Nucleus accumbens (tissue), 56 donors: Measurements from ENCODE around the gene FREM1.
"Not testable (repeated sequence)": the region's sequence is repeated elsewhere in the genome, so short reads cannot be mapped to it uniquely, and the experiment has no call there.

Experiments
- DNase-seq, 56 donors: peaks; one replicate each; lab custom pipeline; 2025; lab: John Stamatoyannopoulos, UW

The FREM1 gene

GRCh38 chr9:14909961-14910805 lies at the start of gene FREM1:
Gene FREM1 (minus strand): TSS chr9:14910428. CDS start chr9:14868977, 41,451 bp downstream.
- peak in 12 of 56 donors; percentile 1 to 27 (median 6) for DNase-seq

GRCh38 chr9:14958989-14959388 lies 48.8 kb upstream of the FREM1 start:
- DNase-seq: no peak

- DNase-seq: no peak
Observed at GRCh38 chr9:14957109-14957508, 46.9 kb upstream of the FREM1 start.

GRCh38 chr9:14956208-14956607 lies 46.0 kb upstream of the FREM1 start:
- DNase-seq: no peak

- no peak for DNase-seq
Observed at GRCh38 chr9:14945351-14945750, 35.1 kb upstream of the FREM1 start.

- DNase-seq: no peak
Observed at GRCh38 chr9:14941501-14942405, 31.5 kb upstream of the FREM1 start.

- DNase-seq: no peak
Observed at GRCh38 chr9:14939378-14939777, 29.1 kb upstream of the FREM1 start.

- DNase-seq: no peak
Observed at GRCh38 chr9:14937216-14937615, 27.0 kb upstream of the FREM1 start.

GRCh38 chr9:14936491-14936890 lies 26.3 kb upstream of the FREM1 start:
- DNase-seq: no peak

GRCh38 chr9:14935964-14936363 lies 25.7 kb upstream of the FREM1 start:
- no peak for DNase-seq

- no peak for DNase-seq
Observed at GRCh38 chr9:14935106-14935751, 25.0 kb upstream of the FREM1 start.

- no peak for DNase-seq
Observed at GRCh38 chr9:14932641-14933040, 22.4 kb upstream of the FREM1 start.

GRCh38 chr9:14932231-14932630 lies 22.0 kb upstream of the FREM1 start:
- no peak for DNase-seq

- DNase-seq: no peak
Observed at GRCh38 chr9:14926941-14927624, 16.9 kb upstream of the FREM1 start.

- no peak for DNase-seq
Observed at GRCh38 chr9:14924230-14925219, 14.3 kb upstream of the FREM1 start.

- no peak for DNase-seq
Observed at GRCh38 chr9:14923701-14924100, 13.5 kb upstream of the FREM1 start.

- not testable (repeated sequence) for DNase-seq
Observed at GRCh38 chr9:14920805-14921204, 10.6 kb upstream of the FREM1 start.

GRCh38 chr9:14913366-14913765 lies 3.1 kb upstream of the FREM1 start:
- DNase-seq: no peak

- DNase-seq: no peak
Observed at GRCh38 chr9:14912859-14913258, 2.6 kb upstream of the FREM1 start.
